ENCODE data around the gene ADCY5.

GRCh38 chr3:123481722-123482457 is 33.0 kb upstream of the ADCY5 start:
- no peak for TF ChIP-seq POLR2A (IDR thresholded peaks at IDR 0.05)
- no peak for TF ChIP-seq CTCF (IDR thresholded peaks at IDR 0.05)

All from lower leg skin (tissue), 3 donors.